Measurements from ENCODE around the gene MITF.

GRCh38 chr3:69761896-69762767 lies 22.9 kb downstream of the MITF start:
- TF ChIP-seq CTCF (IDR thresholded peaks at IDR 0.05) (no peak), POLR2A (IDR thresholded peaks at IDR 0.05) (no peak)
